ENCODE measurements around the gene AMIGO2. TPM values are rescaled to one million over a fixed set of nuclear protein-coding genes. Genes with fewer than 3 reads are reported as not detected.

The AMIGO2 gene
- total RNA-seq, 1 experiment from 2014 or later: 16.7 TPM

- Histone ChIP-seq H3K4me3 (ENCODE audit: low read depth, low read length, poor library complexity, severe bottlenecking) (no peak overlapping the region), H3K27ac (ENCODE audit: low read depth, low read length, poor library complexity, severe bottlenecking) (no peak overlapping the region), H3K36me3 (ENCODE audit: insufficient read depth, low read length, poor library complexity, severe bottlenecking) (no peaks in the 10 kb centered on the region), H3K27me3 (replicated peaks; ENCODE audit: insufficient read depth, low read depth, low read length, poor library complexity) (no peaks in the 10 kb centered on the region), H3K9me3 (ENCODE audit: low read depth, low read length, poor library complexity, severe bottlenecking) (no peaks in the 10 kb centered on the region), H3K4me1 (ENCODE audit: insufficient read depth, low read length, poor library complexity, severe bottlenecking) (no peaks in the 10 kb centered on the region)
- DNase-seq (ENCODE audit: low spot score): no peak
- BruUV-seq (replicated peaks): no TSS peak
- TF ChIP-seq CTCF (conservative IDR thresholded peaks at IDR 0.05; ENCODE audit: low read depth, low read length) (no peak), EZH2 (IDR thresholded peaks at IDR 0.05; ENCODE audit: borderline replicate concordance, low read depth, low read length, poor library complexity, severe bottlenecking) (no peak)
- ChIA-PET CTCF (no interaction called here), POLR2A (ENCODE audit: low non-redundant PET) (no interaction called here)
- intact Hi-C loops (cut with micrococcal nuclease; ENCODE audit: unreplicated experiment): no loop called here
Measured at GRCh38 chr12:47105914-47106674, 26.3 kb upstream of the AMIGO2 start.

DNA sequence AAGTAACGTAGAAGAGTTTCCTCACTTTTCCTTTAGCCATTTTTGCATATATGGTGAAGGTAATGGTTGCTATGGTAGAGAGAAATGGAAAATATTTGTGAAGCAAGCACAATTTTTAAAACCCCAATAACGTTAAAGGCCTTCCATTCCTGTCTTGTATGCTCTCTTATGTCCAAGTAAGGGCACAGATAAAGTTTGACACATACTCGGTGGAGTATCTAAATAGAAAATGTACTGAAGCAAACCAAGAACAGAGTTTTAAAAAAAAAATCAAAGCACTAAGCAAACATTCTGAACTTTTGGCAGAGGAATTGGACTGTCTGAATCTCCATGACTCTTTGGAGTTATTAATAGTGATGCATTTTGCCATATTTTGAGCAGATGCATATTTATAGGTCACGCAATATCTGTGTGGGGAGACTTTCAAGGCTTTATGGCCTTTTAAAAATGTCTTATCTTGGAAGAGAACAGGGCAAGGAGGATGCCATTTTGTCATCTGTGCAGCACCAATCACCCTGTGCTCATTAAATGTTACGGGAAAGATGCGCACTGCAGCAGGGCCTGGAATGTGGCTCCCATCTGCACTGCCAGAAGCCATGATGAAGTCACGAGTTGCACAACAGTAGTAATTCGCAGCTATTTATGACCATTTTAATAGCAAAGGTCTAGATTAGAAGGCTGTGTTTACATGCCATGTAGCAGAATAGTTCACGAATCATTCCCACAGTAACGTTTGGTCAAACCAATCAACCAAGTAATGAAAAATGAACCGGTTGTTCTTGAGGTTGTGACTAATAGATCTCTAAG lies 23.3 kb upstream of the AMIGO2 start:
- H3K27me3 ChIP-seq (replicated peaks; ENCODE audit: insufficient read depth, low read depth, low read length, poor library complexity): no peaks in the 10 kb centered on the region
- no peak for TF ChIP-seq EZH2 (IDR thresholded peaks at IDR 0.05; ENCODE audit: borderline replicate concordance, low read depth, low read length, poor library complexity, severe bottlenecking)
- TF ChIP-seq CTCF (conservative IDR thresholded peaks at IDR 0.05; ENCODE audit: low read depth, low read length): no peak
- H3K4me3 ChIP-seq (ENCODE audit: low read depth, low read length, poor library complexity, severe bottlenecking): no peak overlapping the region
- DNase-seq (ENCODE audit: low spot score): no peak
- POLR2A ChIA-PET (ENCODE audit: low non-redundant PET): no interaction called here
- no peaks in the 10 kb centered on the region for H3K36me3 ChIP-seq (ENCODE audit: insufficient read depth, low read length, poor library complexity, severe bottlenecking)
- H3K9me3 ChIP-seq (ENCODE audit: low read depth, low read length, poor library complexity, severe bottlenecking): no peaks in the 10 kb centered on the region
- no peak overlapping the region for H3K27ac ChIP-seq (ENCODE audit: low read depth, low read length, poor library complexity, severe bottlenecking)
- no TSS peak for BruUV-seq (replicated peaks)
- CTCF ChIA-PET: no interaction called here
- intact Hi-C loops (cut with micrococcal nuclease; ENCODE audit: unreplicated experiment): no loop called here
- H3K4me1 ChIP-seq (ENCODE audit: insufficient read depth, low read length, poor library complexity, severe bottlenecking): no peaks in the 10 kb centered on the region

- DNase-seq (ENCODE audit: low spot score): no peak
- intact Hi-C loops (cut with micrococcal nuclease; ENCODE audit: unreplicated experiment): no loop called here
- H3K4me3 ChIP-seq (ENCODE audit: low read depth, low read length, poor library complexity, severe bottlenecking): no peak overlapping the region
- no peaks in the 10 kb centered on the region for H3K9me3 ChIP-seq (ENCODE audit: low read depth, low read length, poor library complexity, severe bottlenecking)
- CTCF ChIA-PET: no interaction called here
- H3K27ac ChIP-seq (ENCODE audit: low read depth, low read length, poor library complexity, severe bottlenecking): no peak overlapping the region
- POLR2A ChIA-PET (ENCODE audit: low non-redundant PET): no interaction called here
- no peaks in the 10 kb centered on the region for H3K4me1 ChIP-seq (ENCODE audit: insufficient read depth, low read length, poor library complexity, severe bottlenecking)
- no peak for TF ChIP-seq CTCF (conservative IDR thresholded peaks at IDR 0.05; ENCODE audit: low read depth, low read length)
- no peak for TF ChIP-seq EZH2 (IDR thresholded peaks at IDR 0.05; ENCODE audit: borderline replicate concordance, low read depth, low read length, poor library complexity, severe bottlenecking)
- no TSS peak for BruUV-seq (replicated peaks)
- H3K27me3 ChIP-seq (replicated peaks; ENCODE audit: insufficient read depth, low read depth, low read length, poor library complexity): no peaks in the 10 kb centered on the region
- no peaks in the 10 kb centered on the region for H3K36me3 ChIP-seq (ENCODE audit: insufficient read depth, low read length, poor library complexity, severe bottlenecking)
Measured at GRCh38 chr12:47102406-47102805, 22.6 kb upstream of the AMIGO2 start.

All from A673 (cell line).